ENCODE data around the gene FHOD3.

The FHOD3 gene

GRCh38 chr18:36560187-36560586 lies 262.7 kb downstream of the FHOD3 start:
- H3K4me3 ChIP-seq (ENCODE audit: low read depth, low read length) = no peak overlapping the region
- TF ChIP-seq CTCF (IDR thresholded peaks at IDR 0.05; ENCODE audit: low read depth, low read length) = no peak

- TF ChIP-seq CTCF (IDR thresholded peaks at IDR 0.05; ENCODE audit: low read depth, low read length) = no peak
- no peak overlapping the region for H3K4me3 ChIP-seq (ENCODE audit: low read depth, low read length)
These were observed 263.5 kb downstream of the FHOD3 start for GRCh38 chr18:36561046-36561445.

- TF ChIP-seq CTCF (IDR thresholded peaks at IDR 0.05; ENCODE audit: low read depth, low read length) = no peak
- H3K4me3 ChIP-seq (ENCODE audit: low read depth, low read length) = no peak overlapping the region
These were observed 267.3 kb downstream of the FHOD3 start for GRCh38 chr18:36564841-36565240.

GRCh38 chr18:36567800-36568199 lies 270.3 kb downstream of the FHOD3 start:
- H3K4me3 ChIP-seq (ENCODE audit: low read depth, low read length) = no peak overlapping the region
- no peak for TF ChIP-seq CTCF (IDR thresholded peaks at IDR 0.05; ENCODE audit: low read depth, low read length)

GRCh38 chr18:36568487-36568886 lies 271.0 kb downstream of the FHOD3 start:
- TF ChIP-seq CTCF (IDR thresholded peaks at IDR 0.05; ENCODE audit: low read depth, low read length) = no peak
- H3K4me3 ChIP-seq (ENCODE audit: low read depth, low read length) = no peak overlapping the region

- no peak overlapping the region for H3K4me3 ChIP-seq (ENCODE audit: low read depth, low read length)
- peak; percentile 56; the same call in 1 of the 2 replicates for TF ChIP-seq CTCF (IDR thresholded peaks at IDR 0.05; ENCODE audit: low read depth, low read length)
These were observed 274.8 kb downstream of the FHOD3 start for GRCh38 chr18:36572135-36572856.

GRCh38 chr18:36576339-36576738 lies 278.8 kb downstream of the FHOD3 start:
- no peak for TF ChIP-seq CTCF (IDR thresholded peaks at IDR 0.05; ENCODE audit: low read depth, low read length)

More at GRCh38 chr18:36576339-36576738, 278.8 kb downstream of the FHOD3 start:
- H3K4me3 ChIP-seq (ENCODE audit: low read depth, low read length) = no peak overlapping the region
